Activated CD4-positive, CD25-positive, alpha-beta regulatory T cell treated with anti-CD3 and anti-CD28 coated beads, Interleukin-2, amount 50 U/mL, for 24 hours (primary cell): ENCODE measurements around the gene MPRIP.

Experiments
- ATAC-seq, 2 donors: fragments of 150-1000 bp; cut with Tn5 transposase; one replicate each; pipeline ENCODE4 v1.10.0; 2021; ENCODE audit warnings: mild to moderate bottlenecking in 1 of 2, moderate library complexity in 1 of 2

The MPRIP gene

DNA sequence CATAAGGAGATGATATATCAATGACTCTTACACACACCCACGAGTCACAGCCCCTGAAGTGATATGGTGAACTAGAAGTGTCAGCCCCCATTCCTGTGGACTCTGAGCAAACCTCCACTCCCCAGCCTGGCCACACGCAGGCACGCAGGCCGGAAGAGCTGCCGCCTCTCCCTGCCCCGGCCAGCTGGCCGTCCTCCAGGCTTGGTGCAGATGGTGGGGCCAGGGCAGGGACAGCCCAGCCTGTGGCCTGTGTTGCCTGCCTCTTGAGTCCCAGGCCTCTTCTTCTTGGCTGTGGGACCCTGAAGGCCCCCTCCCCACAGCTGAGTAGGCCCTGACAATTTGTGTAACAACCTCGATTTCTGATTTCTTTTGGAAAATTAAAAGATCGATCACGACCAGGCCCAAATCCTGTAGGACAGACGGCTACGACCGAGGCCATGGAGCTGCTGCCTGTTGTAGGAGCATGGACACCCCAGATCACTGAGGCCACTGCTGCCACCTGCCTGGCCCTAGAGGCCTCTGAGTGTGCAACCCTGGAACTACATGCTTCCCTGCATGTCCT is 10.0 kb upstream of the MPRIP start:
- no peak for ATAC-seq

DNA sequence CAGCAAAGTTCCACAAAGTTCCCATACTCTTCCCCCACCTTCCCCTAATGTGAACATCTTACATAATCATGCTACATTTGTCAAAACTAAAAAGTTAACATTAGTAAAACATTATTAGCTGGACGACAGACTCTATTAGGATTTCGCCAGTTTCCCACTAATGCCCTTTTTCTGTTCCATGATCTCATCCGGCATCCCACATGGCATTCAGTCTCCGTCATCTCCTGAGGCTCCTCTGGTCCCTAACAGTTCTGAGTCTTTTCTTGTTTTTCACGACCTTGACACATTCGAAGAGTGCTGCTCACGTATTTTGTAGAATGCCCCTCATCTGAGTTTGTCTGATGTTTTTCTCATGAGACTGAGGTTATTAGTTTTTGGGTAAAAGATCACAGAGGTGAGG is 8.8 kb upstream of the MPRIP start:
- ATAC-seq = no peak

DNA sequence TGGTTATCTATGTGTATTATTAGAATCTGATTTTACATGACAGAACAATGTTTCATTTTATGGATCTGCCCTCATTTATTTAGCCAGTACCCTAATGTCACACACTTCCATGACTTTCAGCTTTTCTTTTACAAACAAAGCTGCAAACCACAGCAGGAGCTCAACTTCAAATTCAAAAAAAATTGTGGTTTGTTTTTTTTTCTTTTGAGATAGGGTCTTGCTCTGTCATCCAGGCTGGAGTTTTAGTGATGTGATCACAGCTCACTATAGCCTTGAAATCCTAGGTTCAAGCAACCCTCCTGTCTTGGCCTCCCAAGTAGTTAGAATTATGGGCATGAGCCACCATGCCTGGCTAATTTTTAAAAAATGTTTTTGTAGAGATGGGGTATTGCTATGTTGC is 8.2 kb upstream of the MPRIP start:
- ATAC-seq = no peak

DNA sequence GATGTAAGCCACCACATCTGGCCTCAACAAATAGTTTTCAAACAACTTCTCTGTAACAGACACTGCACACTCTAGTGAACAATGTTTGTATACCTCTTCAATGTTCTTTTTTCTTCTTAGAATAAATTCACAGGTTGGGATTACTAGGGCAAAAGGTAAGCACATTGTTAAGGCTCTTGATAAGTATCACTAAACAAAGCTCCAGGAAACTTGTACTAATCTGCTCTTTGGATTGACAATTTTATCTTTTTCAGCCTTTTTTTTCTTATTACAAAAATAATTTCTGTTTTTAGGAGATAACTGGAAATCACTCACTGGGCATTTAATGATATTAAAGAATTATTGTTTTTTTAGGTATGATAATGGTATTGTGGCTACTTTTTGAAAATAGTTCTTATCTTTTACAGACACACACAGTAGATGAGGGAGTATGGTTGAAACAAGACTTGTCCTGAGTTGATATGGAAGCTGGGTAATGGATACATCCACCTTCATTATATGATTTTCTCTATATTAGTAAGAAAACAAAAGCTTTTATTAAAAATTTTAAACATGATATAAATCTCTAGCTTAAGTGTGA is 7.7 kb upstream of the MPRIP start:
- ATAC-seq = no peak

DNA sequence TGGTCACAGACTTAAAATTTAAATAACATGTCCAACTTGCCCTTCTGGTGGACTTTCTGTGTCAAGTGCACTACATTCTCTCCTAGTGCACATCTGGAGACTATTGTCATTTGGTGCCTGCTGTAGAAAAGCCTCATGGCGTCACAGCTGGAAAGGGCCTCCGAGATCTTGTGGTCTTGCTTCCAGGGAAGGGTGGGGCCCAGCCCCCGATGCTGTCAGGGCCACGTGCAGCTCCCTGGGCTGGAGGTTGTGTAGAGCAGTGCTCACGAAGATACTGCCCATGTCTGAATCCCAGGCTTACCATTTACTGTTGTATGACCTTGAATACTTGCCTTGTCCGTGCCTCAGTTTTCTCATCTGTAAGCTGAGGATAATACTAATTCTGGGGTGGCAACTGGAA is 6.8 kb upstream of the MPRIP start:
- ATAC-seq = no peak

DNA sequence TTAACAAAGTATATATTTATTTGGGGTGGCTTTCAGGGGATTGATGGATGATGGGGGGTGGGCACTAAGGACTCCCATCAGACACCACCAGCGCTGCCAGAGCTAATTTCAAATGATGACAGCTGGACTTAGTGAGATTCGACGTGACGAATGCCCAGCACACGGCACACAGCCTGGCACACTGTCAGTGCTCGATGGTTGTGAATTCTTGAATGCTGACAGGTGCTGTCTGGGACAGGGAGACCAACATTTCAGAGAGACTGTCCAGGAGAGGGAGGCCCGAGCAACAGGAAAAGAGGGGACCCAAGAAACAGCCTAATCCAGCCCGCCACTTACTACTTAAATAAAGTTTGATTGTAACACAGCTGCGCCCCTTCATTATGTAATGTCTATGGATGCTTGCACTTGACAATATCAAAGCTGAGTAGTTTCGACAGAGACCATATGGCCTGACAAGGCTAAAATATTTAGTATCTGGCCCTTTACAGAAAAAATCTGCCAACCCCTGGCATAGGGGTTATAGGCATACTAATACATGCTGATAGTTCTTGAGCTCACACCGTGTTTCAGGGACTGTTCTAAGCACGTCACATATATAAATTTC is 6.2 kb upstream of the MPRIP start:
- ATAC-seq = no peak

DNA sequence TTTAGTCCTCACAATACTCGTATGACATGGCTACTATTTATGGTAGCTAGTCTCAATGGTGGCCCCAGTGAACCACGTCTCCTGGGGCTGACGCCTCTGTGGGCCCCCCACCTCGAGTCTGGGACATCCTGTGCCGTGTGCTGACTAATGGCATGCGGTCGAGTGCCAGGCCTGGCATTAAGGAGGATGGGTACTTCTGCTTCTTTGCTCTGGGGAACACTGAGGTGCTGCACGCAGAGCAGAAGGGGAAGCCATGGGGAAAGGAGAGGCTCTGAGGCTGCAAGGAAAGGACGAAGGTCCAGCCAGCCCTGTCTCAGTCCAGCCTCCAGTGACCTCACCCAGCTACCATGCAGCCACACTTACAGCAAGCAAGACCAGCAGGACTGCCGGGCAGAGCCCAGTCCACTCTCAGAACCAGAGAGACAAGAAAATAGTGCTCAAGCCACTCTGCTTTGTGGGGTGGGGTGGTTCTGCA is 5.7 kb upstream of the MPRIP start:
- ATAC-seq = peak in 1 of 2 donors; percentile 45

DNA sequence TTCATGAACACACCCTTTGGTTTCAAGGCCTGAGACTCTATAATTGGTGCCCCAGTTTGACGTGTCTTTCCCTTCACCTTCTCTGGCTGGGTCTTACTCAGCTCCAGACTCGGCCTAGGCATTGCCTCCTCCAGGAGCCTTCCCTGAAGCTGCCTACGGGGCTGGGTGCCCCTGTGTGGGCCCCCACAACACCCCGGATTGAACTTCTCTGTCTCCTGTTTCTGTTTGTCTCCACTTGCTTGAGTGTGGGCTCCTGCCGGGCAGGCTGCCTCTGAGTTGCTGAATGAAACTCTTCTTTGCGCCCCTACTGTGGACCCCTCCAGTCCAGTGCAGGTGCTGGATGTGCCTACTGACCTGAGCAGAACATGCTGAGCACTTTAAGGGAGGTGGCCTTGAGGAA is 2.3 kb upstream of the MPRIP start:
- no peak for ATAC-seq

DNA sequence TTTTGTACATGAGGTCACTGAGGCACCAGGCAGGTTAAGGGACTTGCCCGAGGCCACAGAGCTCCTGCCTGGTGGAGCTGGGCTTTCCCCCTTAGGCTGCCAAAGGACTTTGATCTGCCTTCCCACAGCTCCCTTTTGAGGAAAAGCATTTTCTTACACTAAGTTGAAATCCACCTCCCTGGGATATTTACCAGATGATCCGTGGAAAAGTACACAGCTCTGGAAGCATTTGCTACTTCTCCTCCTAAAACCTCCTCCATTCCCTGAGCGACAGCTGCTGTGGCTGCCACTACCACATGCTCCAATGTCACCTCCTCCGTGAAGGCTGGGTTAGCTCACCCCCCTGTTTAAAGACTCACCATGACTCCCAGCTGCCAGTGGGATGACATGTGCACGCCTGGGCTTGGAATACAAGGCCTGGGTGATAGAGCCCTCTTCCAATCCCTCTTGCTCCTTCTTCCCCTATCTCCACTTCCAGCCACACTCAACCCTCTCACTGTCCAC is 1.2 kb upstream of the MPRIP start:
- ATAC-seq = no peak

DNA sequence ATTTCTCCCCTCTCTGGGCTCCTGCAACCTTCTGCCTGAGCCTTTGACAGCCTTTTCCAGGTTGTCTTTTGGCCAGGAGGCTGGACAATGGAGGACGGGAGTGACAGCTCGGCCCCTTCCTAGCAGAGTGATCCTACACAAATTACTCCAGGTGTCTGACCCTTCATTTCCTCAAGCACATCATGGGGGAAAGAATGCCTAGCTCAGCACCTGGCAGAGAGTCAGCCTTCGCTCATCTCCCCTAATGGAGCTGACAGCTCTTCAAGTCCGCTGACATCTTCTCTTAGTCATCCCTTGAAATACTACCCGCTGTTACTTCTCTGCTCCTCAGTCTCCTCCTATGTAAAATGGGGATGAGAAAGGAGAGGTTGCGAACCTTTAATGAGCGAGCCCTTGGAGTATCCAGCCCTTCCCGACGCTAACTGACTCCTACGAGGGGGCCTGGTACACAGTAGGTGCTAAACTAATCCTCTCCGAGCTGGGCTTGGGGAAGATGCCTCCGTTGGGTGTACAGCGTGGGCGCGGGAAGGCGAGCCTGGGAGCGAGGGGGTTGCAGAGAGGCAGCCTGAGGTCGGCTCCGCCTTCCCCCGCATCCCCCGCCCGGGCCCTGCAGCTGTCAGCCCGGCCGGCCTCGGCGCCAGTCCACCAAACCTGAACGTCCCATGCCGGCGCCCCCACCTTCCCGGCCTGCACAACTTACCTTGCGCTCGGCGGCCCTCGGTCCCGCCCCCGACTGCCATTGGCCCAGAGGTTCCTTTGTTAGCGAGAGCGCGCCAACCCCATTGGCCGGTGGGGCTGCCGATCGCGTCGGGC is 480 bp upstream of the MPRIP start:
- ATAC-seq = peak; percentile 97 to 98

DNA sequence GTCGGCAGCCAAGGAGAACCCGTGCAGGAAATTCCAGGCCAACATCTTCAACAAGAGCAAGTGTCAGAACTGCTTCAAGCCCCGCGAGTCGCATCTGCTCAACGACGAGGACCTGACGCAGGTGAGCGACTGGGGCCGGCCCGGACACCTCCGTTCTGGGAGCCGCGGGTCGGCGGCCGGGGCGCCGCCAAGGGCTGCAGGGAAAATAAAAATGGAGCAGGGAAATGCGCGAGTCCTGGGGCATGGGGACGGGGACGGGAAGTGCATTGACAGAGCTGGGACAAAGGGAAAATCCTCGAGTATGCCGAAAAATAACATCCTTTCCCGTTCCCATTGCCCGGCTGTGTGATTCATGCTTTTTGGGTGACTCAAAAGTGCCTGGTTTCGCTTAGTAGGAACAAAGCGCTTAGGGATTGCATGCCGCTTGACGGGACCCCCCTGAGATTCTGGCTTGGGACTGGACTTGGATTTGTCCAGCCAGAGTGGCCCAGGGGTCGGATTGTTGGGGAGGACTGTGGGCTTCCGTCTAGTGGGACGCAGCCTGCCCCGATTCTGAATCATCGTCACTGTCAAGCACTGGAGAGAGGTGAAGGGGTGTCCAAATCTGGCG is 699 bp downstream of the MPRIP start:
- no peak for ATAC-seq

DNA sequence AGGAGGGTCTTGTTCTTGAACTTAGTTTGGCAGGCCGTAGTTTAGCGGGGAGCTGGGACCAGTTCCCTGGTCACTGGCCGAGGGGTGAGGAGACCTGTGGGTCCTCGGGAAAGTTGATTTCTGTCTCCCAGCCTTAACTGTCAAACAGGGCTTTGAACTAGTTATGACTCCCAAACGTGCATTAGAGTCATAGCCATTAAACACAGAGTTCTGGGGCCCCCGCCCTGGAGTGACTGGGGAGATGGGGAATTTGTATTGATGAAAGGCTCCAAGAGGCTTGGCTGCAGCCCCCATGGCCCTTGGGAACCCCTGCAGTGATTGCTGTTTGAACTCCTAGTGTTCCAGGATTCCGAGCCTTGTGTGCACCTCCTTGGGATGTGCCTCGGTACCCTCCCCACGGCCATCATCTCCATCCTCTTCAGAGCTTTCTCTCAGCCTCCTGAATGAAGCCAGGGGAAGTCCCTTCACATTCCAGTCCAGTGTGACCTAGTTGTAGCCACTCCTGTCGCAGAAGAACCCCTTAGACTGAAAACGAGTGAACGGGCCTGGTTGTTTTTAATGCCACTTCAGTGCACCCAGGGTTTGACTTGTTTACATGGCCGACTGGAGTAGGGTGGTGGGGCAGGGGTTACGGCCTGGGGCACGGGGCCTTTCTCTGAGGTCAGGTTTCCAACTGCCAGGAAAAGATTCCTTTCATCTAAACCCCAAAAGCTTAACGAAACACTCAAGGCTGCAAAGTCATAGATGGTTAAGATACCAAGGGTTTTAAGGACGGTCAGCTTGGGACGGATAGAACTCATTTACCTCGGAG is 1.4 kb downstream of the MPRIP start:
- ATAC-seq = no peak

DNA sequence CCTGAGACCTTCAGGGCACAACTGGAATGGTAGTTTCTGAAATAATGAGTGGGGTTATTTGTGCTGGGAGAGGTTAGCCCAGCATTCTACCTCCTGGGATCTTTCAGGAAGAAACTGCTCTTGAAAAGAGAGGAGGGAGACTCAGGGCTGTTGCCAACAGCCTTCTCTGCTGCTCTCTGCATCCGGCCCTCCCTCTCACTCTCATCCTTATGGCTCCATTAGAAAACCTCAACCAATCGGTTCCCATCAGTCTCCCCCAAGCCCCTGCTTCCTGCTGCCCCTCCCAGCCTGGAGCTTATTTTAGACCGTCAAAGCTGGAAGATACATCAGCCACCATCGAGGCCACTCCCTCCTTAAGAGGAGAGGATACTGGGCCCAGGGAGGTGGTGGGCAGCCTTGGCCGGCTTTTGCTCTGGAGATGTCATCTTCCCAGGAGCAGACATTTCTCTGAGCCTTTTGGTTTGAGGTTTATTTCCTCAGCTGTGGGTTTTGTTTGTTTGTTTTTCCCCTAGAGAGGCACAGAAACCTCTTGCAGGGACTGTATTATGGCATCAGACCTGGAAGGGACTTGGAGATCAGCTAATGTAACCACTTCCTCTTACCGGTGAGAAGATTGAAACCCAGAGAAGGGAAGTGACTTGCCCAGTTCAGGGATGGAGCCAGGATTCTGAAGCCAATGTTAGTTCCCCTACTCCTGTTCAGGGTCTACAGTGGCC is 2.7 kb downstream of the MPRIP start:
- ATAC-seq = no peak

DNA sequence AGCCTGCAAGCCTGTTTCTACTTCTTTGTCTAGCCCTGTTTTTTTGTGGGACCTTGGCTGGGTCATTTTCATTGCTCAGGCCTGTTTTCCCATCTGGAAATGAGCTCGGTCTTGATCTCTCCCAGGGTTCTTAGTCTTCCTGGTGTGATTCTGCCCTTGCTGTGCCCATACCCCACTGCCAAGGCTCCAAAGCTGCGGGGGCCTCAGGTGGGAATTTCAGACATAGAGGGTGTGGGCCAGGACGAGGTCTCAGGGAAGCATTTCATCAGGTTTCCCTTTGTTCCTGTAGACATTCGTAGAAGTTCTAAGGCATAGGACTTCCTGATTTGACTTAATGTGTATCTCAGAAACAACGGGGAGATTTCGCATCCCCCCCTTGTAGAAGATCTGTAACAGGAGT is 5.8 kb downstream of the MPRIP start:
- no peak for ATAC-seq

DNA sequence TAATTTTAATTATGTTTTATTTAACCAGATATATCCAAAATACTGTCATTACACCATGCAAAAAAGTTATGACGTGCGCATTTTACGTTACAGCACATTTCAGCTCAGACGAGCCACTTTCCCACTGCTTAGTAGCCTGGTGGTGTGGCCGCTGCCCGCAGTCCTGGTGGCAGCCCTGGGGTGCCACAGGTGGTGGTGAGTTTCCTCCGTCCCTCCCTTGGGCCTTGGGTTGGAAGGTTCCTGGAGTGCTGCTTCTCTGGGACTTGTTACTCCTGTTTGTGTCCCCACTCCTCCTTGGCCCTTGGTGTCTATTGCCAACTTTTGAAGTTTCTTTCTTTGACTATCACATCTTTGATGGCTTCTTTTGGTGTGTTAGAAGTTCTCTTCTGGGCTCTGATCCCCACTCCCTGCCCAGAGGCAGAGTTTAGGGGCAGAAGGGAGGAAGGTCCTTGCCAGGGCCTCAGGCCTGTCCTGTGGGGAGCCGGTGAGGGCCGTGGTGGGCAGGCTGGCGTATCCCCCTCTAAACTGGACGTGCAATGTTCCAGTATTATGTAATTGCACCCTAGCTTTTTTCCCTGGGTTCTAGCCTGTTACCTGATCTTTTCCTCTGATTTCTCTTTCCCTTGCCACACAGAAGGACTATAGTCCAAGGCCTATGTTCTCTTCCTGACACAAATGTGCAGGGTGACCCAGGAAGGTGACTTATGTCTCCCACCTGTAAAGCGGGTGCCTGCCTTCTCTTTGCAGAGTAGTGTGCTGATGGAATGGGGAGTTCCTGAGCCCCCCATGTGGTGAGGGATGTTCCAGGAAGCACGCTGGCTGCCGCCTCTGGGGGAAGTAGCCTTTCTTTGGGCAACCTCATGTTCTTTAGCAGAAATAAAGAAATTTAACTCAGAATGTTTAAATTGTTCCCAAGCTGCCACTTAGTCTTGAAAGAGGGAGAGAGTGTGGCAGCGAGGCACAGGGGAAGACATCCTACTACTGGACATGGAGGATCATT is 8.4 kb downstream of the MPRIP start:
- ATAC-seq = no peak

DNA sequence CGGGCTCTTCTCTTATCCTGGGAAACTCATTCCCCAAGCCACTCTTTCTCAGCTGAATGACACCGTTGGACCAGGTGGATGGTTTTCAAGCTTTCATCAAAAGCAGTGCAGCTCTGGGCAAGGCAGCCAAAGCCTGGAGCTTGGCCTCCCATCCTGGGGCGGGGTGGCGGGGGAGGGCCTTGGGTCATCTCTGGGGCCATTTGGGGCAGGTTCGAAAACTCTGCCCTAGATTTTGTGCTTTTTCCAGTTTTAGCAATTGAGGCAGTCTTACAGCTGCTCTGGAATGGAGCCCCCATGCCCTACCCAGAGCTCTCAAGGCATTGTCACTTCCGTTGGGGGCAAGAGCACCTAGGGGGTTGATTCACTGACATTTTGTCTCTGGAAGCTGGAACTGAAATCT is 9.1 kb downstream of the MPRIP start:
- ATAC-seq = no peak

DNA sequence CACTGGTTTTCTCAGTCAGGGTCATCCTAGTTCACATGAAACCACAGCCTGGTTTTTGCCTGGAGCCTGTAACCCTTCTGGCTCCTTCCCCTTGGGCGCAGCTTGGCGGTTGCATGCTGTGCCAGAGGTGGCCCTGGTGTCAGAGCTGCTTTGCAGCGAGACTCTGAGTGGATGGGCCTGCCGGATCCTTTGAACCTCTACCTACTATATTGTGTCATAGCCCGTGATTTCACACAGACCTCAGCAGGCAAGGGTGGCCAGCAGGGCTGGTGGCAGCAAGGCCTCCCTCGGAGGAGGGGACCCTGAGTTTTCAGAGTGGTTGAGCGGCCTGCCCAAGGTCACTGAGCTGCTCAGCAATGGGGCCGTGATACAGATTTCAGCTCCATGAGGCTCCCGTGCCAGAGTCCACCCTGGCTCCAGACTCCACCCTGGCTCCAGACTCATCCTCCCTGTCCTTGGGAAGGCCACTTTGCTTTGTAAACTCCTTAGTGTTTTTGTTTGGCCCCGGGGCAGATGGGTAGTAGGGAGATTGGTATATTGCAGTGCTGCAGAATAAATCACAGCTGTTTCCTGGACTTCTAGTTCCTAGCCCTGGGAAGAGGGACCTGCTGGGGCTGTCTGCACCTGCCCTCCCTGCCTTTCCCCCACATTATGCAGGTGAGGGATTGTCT is 9.7 kb downstream of the MPRIP start:
- no peak for ATAC-seq

DNA sequence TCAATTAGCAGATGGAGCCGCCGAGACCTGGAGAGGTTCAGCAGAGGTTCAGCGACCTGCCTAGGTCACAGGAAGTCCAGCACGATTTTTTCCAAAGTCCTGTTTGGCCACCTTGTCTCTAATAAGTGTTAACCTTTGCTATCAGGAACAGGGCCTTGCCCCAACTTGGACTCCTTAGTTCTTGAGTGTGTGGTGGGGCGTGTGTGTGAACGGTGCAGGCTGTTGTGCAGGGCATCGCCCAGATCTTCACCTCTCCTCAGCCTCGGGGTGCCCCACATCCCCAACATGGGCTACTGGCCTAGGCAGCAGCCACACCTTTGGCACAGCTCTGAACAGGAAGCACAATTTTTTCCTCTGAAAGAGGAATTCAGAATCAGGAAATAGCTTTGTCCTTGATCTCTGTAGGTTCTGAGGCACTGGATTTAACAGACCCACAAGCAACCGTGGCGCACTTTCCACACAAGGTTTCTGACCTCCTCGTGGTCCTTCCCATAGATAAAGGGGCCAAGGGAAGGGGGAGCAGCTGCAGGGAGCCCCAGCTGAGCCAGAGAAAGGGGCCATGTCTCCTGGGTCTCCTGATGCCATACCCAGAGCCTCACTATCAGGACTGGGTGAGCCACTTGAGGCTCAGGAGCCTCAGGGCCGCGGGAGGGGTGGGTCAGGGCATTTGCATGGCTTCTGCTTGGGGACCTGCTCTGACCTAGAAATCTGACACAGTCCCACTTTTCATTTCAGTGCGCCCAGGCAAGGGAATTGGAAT is 10.4 kb downstream of the MPRIP start:
- ATAC-seq = no peak
